ENCODE data around the gene VCAM1.
"Not testable (repeated sequence)": the region's sequence is repeated elsewhere in the genome, so short reads cannot be mapped to it uniquely, and the experiment has no call there.

Gene VCAM1

DNA sequence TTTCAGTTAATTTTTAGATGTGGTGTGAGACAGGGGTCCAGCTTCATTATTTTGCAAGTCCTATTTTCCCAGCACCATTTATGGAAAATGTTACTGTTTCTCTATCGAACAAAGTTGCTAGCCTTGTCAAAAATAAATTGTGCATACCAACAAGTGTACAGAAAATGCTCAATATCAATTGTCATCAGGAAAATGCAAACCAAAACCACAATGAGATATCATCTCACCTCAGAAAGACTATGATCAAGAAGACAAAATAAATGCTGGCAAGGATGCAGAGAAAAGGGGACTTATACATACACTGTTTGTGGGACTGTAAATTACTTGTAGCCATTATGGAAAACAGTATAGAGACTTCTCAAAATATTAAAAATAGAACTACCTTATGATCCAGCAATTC is 54.8 kb downstream of the VCAM1 start:
- H3K4me3 ChIP-seq (ENCODE audit: low read length in 2 of 2), result no peak overlapping the region
- H3K4me1 ChIP-seq (ENCODE audit: control insufficient read depth, insufficient read depth, low read length), result no peaks in the 10 kb centered on the region
- no peaks in the 10 kb centered on the region for H3K27me3 ChIP-seq (ENCODE audit: control insufficient read depth in 1 of 2, insufficient read depth in 2 of 2, low read length in 2 of 2)
- no peak overlapping the region for H3K9ac ChIP-seq (ENCODE audit: low read length in 2 of 2)
- H3K27ac ChIP-seq (ENCODE audit: low read length), result no peak overlapping the region
- no peaks in the 10 kb centered on the region for H3K9me3 ChIP-seq (ENCODE audit: control insufficient read depth in 2 of 2, low read length in 2 of 2)
- H3K36me3 ChIP-seq (ENCODE audit: control insufficient read depth in 2 of 2, insufficient read depth in 2 of 2, low read length in 2 of 2), result no peaks in the 10 kb centered on the region

DNA sequence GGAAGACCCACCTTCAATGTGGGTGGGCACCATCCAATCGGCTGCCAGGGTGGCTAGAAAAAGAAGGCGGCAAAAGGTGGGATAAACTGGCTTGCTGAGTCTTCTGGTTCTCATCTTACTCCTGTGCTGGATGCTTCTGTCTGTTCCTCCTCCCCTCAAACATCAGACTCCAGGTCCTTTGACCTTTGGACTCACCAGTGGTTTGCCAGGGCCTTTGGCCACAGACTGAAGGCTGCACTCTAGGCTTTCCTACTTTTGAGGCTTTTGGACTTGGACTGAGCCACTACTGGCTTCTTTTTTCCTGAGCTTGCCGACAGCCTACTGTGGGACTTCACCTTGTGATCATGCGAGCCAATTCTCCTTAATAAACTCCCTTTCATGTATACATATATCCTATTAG is 55.9 kb downstream of the VCAM1 start:
- H3K4me1 ChIP-seq (ENCODE audit: control insufficient read depth, insufficient read depth, low read length), result no peaks in the 10 kb centered on the region
- no peaks in the 10 kb centered on the region for H3K36me3 ChIP-seq (ENCODE audit: control insufficient read depth in 2 of 2, insufficient read depth in 2 of 2, low read length in 2 of 2)
- no peak overlapping the region for H3K4me3 ChIP-seq (ENCODE audit: low read length in 2 of 2)
- H3K27ac ChIP-seq (ENCODE audit: low read length), result no peak overlapping the region
- H3K27me3 ChIP-seq (ENCODE audit: control insufficient read depth in 1 of 2, insufficient read depth in 2 of 2, low read length in 2 of 2), result no peaks in the 10 kb centered on the region
- H3K9me3 ChIP-seq (ENCODE audit: control insufficient read depth in 2 of 2, low read length in 2 of 2), result no peaks in the 10 kb centered on the region
- no peak overlapping the region for H3K9ac ChIP-seq (ENCODE audit: low read length in 2 of 2)

DNA sequence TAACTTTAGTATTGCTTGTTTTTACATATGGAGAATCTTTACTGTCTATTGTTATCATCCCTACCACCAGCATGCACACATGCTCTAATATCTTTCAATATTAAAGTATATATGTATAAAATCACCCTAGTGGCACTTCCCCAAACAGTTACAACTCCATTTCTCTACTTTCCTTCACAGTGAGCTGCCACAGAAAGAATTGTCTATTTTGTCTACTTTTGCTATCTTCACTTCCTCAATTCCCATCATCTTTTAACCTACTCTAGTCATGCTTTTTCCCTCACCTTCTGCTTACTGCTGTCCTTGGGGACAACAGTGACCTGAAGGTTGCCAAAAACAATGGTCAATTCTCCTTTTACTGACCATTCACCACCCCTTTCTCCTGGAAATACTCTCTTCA is 59.2 kb downstream of the VCAM1 start:
- Histone ChIP-seq H3K27ac (ENCODE audit: low read length) (no peak overlapping the region), H3K4me1 (ENCODE audit: control insufficient read depth, insufficient read depth, low read length) (no peaks in the 10 kb centered on the region), H3K9me3 (ENCODE audit: control insufficient read depth in 2 of 2, low read length in 2 of 2) (no peaks in the 10 kb centered on the region), H3K9ac (ENCODE audit: low read length in 2 of 2) (no peak overlapping the region), H3K27me3 (ENCODE audit: control insufficient read depth in 1 of 2, insufficient read depth in 2 of 2, low read length in 2 of 2) (no peaks in the 10 kb centered on the region), H3K4me3 (ENCODE audit: low read length in 2 of 2) (no peak overlapping the region), H3K36me3 (ENCODE audit: control insufficient read depth in 2 of 2, insufficient read depth in 2 of 2, low read length in 2 of 2) (no peaks in the 10 kb centered on the region)

DNA sequence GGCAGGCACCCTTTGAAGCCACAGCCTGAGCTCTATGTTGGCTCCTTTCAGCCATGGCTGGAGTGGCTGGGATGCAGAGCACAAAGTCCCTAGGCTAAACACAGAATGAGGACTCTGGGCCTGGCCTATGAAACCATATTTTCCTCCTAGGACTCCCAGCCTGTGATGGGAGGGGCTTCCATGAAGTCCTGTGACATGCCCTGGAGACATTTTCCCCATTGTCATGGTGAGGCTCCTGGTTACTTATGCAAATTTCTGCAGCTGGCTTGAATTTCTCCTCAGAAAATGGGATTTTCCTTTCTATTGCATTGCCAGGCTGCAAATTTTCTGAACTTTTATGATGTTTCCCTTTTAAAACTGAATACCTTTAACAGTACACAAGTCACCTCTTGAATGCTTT is 61.3 kb downstream of the VCAM1 start:
- Histone ChIP-seq H3K27me3 (ENCODE audit: control insufficient read depth in 1 of 2, insufficient read depth in 2 of 2, low read length in 2 of 2) (no peaks in the 10 kb centered on the region), H3K9ac (ENCODE audit: low read length in 2 of 2) (no peak overlapping the region), H3K9me3 (ENCODE audit: control insufficient read depth in 2 of 2, low read length in 2 of 2) (no peaks in the 10 kb centered on the region), H3K4me3 (ENCODE audit: low read length in 2 of 2) (no peak overlapping the region), H3K36me3 (ENCODE audit: control insufficient read depth in 2 of 2, insufficient read depth in 2 of 2, low read length in 2 of 2) (no peaks in the 10 kb centered on the region), H3K27ac (ENCODE audit: low read length) (no peak overlapping the region), H3K4me1 (ENCODE audit: control insufficient read depth, insufficient read depth, low read length) (no peaks in the 10 kb centered on the region)

DNA sequence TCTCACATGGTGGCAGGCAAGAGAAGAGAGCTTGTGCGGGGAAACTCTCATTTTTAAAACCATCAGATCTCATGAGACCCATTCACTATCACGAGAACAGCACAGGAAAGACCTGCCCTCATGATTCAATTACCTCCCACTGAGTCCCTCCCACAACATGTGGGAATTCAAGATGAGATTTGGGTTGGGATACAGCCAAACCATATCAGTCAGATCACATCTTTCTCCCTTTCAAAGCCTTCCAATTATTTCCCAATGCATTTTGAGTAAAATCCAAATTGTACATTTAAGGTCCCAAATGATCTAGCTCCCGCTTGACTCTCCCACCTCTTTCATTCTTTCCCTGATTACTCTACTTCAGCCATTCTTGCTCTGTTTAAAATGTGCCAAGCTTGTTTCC is 62.2 kb downstream of the VCAM1 start:
- not testable (repeated sequence) for H3K4me3 ChIP-seq (ENCODE audit: low read length in 2 of 2); H3K27me3 ChIP-seq (ENCODE audit: control insufficient read depth in 1 of 2, insufficient read depth in 2 of 2, low read length in 2 of 2); H3K36me3 ChIP-seq (ENCODE audit: control insufficient read depth in 2 of 2, insufficient read depth in 2 of 2, low read length in 2 of 2); H3K27ac ChIP-seq (ENCODE audit: low read length); H3K9me3 ChIP-seq (ENCODE audit: control insufficient read depth in 2 of 2, low read length in 2 of 2); H3K9ac ChIP-seq (ENCODE audit: low read length in 2 of 2); H3K4me1 ChIP-seq (ENCODE audit: control insufficient read depth, insufficient read depth, low read length)

DNA sequence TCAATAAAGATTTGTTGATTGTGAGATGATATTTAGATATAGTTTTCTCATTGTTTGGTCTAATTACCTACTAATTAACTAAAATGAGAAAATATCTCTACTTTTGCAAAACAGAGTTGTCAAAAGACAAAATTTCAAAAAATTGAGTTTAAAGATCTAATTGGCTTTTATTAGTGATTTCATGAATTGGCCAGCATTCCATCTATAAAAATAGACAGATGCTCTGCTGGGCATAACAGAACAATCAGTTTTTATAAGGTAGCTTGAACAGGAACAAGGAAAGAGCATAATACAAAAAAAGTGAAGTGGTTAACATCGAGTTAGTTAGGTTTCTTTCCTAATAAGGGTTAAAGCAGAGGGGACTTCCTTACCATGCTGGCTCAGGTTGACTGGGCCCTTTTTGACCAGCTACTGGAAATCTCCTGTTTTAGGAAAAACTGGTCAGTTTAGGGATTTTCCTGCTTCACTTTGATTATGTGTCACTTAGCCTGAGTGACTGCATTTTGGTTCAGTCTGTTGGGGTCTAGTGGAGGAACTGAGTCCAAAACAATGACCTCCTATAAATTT is 63.0 kb downstream of the VCAM1 start:
- H3K4me1 ChIP-seq (ENCODE audit: control insufficient read depth, insufficient read depth, low read length), result no peaks in the 10 kb centered on the region
- H3K36me3 ChIP-seq (ENCODE audit: control insufficient read depth in 2 of 2, insufficient read depth in 2 of 2, low read length in 2 of 2), result no peaks in the 10 kb centered on the region
- H3K27ac ChIP-seq (ENCODE audit: low read length), result no peak overlapping the region
- H3K27me3 ChIP-seq (ENCODE audit: control insufficient read depth in 1 of 2, insufficient read depth in 2 of 2, low read length in 2 of 2), result no peaks in the 10 kb centered on the region
- no peak overlapping the region for H3K9ac ChIP-seq (ENCODE audit: low read length in 2 of 2)
- no peak overlapping the region for H3K4me3 ChIP-seq (ENCODE audit: low read length in 2 of 2)
- H3K9me3 ChIP-seq (ENCODE audit: control insufficient read depth in 2 of 2, low read length in 2 of 2), result no peaks in the 10 kb centered on the region

DNA sequence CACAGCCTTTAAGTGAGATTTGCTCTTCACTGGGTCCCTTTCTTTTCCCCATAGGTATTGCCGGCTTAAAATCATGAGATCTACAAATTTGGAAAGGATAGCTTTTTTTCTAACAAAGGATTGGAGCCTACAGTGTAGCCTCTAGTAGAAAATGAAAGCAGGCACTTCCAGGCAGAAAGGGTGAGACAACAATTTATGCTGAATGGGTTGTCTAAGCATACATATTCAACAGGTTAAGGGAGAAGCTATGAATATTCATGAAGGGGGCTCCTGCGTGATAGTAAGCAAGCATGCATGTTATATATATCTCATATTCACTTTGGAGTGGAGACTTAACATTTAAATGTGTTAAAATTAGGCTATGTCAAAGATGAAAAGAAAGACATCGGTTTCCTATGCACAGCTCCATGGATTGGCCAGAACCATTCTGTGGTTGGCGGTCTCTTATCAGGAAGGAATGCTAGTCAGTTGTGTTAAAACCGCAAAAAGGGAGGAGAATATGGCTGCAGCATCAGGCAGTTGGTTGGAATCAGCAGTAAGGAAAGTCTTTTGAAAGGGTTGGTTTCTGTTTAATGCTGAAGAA is 66.0 kb downstream of the VCAM1 start:
- no peaks in the 10 kb centered on the region for H3K4me1 ChIP-seq (ENCODE audit: control insufficient read depth, insufficient read depth, low read length)
- H3K4me3 ChIP-seq (ENCODE audit: low read length in 2 of 2), result no peak overlapping the region
- no peak overlapping the region for H3K9ac ChIP-seq (ENCODE audit: low read length in 2 of 2)
- no peaks in the 10 kb centered on the region for H3K9me3 ChIP-seq (ENCODE audit: control insufficient read depth in 2 of 2, low read length in 2 of 2)
- H3K27ac ChIP-seq (ENCODE audit: low read length), result no peak overlapping the region
- H3K27me3 ChIP-seq (ENCODE audit: control insufficient read depth in 1 of 2, insufficient read depth in 2 of 2, low read length in 2 of 2), result no peaks in the 10 kb centered on the region
- H3K36me3 ChIP-seq (ENCODE audit: control insufficient read depth in 2 of 2, insufficient read depth in 2 of 2, low read length in 2 of 2), result no peaks in the 10 kb centered on the region

DNA sequence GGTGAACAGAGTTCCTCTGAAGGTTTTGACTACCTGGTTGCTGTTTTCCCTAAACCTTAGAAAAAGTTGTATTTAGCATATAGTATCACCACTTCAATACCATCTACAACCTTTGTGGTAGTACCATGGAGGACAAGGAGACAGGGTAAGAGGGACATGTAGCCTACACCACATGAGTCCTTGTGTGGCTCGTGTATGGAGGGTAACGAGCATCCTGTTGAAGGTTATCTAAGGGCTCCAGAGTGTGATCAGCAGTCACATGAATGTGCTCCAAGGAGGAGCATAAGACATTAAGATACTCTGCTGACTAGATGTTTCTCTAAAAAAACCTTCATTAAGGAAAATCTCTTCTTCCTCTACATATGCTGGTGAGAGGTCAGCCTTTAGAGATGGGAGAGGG is 67.3 kb downstream of the VCAM1 start:
- Histone ChIP-seq H3K4me3 (ENCODE audit: low read length in 2 of 2) (no peak overlapping the region), H3K9me3 (ENCODE audit: control insufficient read depth in 2 of 2, low read length in 2 of 2) (no peaks in the 10 kb centered on the region), H3K27ac (ENCODE audit: low read length) (no peak overlapping the region), H3K36me3 (ENCODE audit: control insufficient read depth in 2 of 2, insufficient read depth in 2 of 2, low read length in 2 of 2) (no peaks in the 10 kb centered on the region), H3K27me3 (ENCODE audit: control insufficient read depth in 1 of 2, insufficient read depth in 2 of 2, low read length in 2 of 2) (no peaks in the 10 kb centered on the region), H3K4me1 (ENCODE audit: control insufficient read depth, insufficient read depth, low read length) (no peaks in the 10 kb centered on the region), H3K9ac (ENCODE audit: low read length in 2 of 2) (no peak overlapping the region)
